GM18498 (cell line): ENCODE results near the gene PPP2R5E.

ENCODE experiments used
- ATAC-seq: cut with Tn5 transposase; IDR thresholded peaks from one replicate; pipeline ENCODE4 v1.9.1; 2021; ENCODE audit warnings: mild to moderate bottlenecking, moderate library complexity; ENCODE audit not compliant: unreplicated experiment

Gene PPP2R5E

GRCh38 chr14:63474111-63474510, 69.1 kb downstream of the PPP2R5E start:
- no peak for ATAC-seq

GRCh38 chr14:63472986-63473788, 70.0 kb downstream of the PPP2R5E start:
- ATAC-seq: no peak

GRCh38 chr14:63470962-63471793, 72.0 kb downstream of the PPP2R5E start:
- peak; percentile 88 for ATAC-seq

- ATAC-seq: no peak
These were observed 74.9 kb downstream of the PPP2R5E start for GRCh38 chr14:63468294-63468693.

GRCh38 chr14:63467440-63468072, 75.6 kb downstream of the PPP2R5E start:
- ATAC-seq: no peak

GRCh38 chr14:63465347-63465746, 77.8 kb downstream of the PPP2R5E start:
- no peak for ATAC-seq

- no peak for ATAC-seq
These were observed 82.4 kb downstream of the PPP2R5E start for GRCh38 chr14:63460680-63461369.

GRCh38 chr14:63459738-63460137, 83.4 kb downstream of the PPP2R5E start:
- no peak for ATAC-seq

- ATAC-seq: no peak
These were observed 85.7 kb downstream of the PPP2R5E start for GRCh38 chr14:63457498-63457897.

- peak; percentile 80 for ATAC-seq
These were observed 88.1 kb downstream of the PPP2R5E start for GRCh38 chr14:63454863-63455622.

- peak; percentile 7 for ATAC-seq
These were observed 88.7 kb downstream of the PPP2R5E start for GRCh38 chr14:63454436-63454835.

- ATAC-seq: no peak
These were observed 89.7 kb downstream of the PPP2R5E start for GRCh38 chr14:63453443-63453936.

- no peak for ATAC-seq
These were observed 90.4 kb downstream of the PPP2R5E start for GRCh38 chr14:63452796-63453195.

- no peak for ATAC-seq
These were observed 94.3 kb downstream of the PPP2R5E start for GRCh38 chr14:63448841-63449240.

- ATAC-seq: no peak
These were observed 98.6 kb downstream of the PPP2R5E start for GRCh38 chr14:63444588-63444987.

- no peak for ATAC-seq
These were observed 99.2 kb downstream of the PPP2R5E start for GRCh38 chr14:63443988-63444387.

- ATAC-seq: no peak
These were observed 99.8 kb downstream of the PPP2R5E start for GRCh38 chr14:63443361-63443760.

GRCh38 chr14:63438065-63438757, 105.0 kb downstream of the PPP2R5E start:
- no peak for ATAC-seq

GRCh38 chr14:63436286-63437098, 106.7 kb downstream of the PPP2R5E start:
- ATAC-seq: no peak
